H1 (cell line): ENCODE data around the gene STAT1. TPM values are rescaled to one million over a fixed set of nuclear protein-coding genes. Genes with fewer than 3 reads are reported as not detected.

ENCODE experiments used
- CBX8 ChIP-seq: fragments of 300-800, 300-1000 bp; sonication (generic); IDR thresholded peaks from 2 replicates; pipeline ENCODE4 v1.7.1; 2016; ENCODE audit warnings: low read depth, low read length, borderline replicate concordance
- CHD2 ChIP-seq: IDR thresholded peaks from 2 replicates; pipeline ENCODE4 v1.6.1; 2012; ENCODE audit warnings: low read length, improper control_type of control experiment
- GTF2F1 ChIP-seq: IDR thresholded peaks from 2 replicates; pipeline ENCODE4 v1.6.1; 2012; ENCODE audit warnings: low read depth, low read length, improper control_type of control experiment, borderline replicate concordance
- NANOG ChIP-seq: IDR thresholded peaks from 2 replicates; pipeline ENCODE4 v1.6.1; 2011; ENCODE audit warnings: low read length, low read depth, mild to moderate bottlenecking, inconsistent platforms; ENCODE audit not compliant: insufficient read depth, poor library complexity, severe bottlenecking
- polyA plus RNA-seq, 7 experiments: library from polyadenylated mRNA; depleted of rRNA in 3 of 7; stranded (reverse) in 5 of 7; unstranded in 2 of 7; fragments of >200 nt in 5 of 7; fragments of 200-250 nt in 2 of 7; gene quantifications; 1 replicate in 5 of 7; 2 replicates in 1 of 7; 4 replicates in 1 of 7; pipeline versions ENCODE4 v1.2.1 to v1.2.3, GENCODE V29; 2011 to 2013; ENCODE audit warnings: missing spikeins in 2 of 7, mixed read lengths in 2 of 7
- total RNA-seq: library from RNA; stranded (reverse); fragmentation: NEBNext Ultra II Directional; extraction: Animal tissue kit (Norgen Biotek cat#: 25700); gene quantifications from 2 replicates; pipeline ENCODE4 v1.2.1, GENCODE V29; 2021

STAT1 gene
- total and polyA plus RNA-seq, 2 of the 8 experiments (the other 6 are each of a cell fraction or from before 2014, with no cell fraction given): 20.3 to 43.0 TPM

DNA sequence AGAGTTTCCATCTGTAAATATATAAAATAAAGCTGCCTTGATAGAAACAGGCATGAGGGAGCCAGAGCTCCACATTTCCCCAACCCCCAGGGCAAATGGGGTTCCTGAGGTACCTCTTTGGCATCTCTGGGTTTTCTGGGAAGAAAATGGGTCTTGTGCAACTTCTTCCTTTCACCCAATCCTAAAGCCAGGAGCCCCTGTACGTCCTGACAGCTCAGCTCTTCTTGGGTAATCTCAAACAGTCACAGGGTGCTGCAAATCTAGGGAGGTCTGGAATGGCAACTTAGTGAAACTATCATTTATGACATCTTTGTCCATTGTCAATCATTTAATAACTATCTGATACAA is 36.6 kb upstream of the STAT1 start (continued):
- TF ChIP-seq CHD2 (no peak), CBX8 (no peak), GTF2F1 (no peak), NANOG (no peak)
